GM18951 (cell line): ENCODE results near the gene KRTAP10-8.
"Not testable (repeated sequence)": the region's sequence is repeated elsewhere in the genome, so short reads cannot be mapped to it uniquely, and the experiment has no call there.

Source experiments
- POLR2A ChIP-seq: IDR thresholded peaks from 4 replicates; pipeline ENCODE4 v1.6.1; 2011; ENCODE audit warnings: mild to moderate bottlenecking; ENCODE audit not compliant: insufficient read length, insufficient read depth; ENCODE audit errors: extremely low read depth
- in situ Hi-C: fragments of 300-500 bp; cut with MboI; formaldehyde crosslinking; loops from one replicate; pipeline ENCODE4 v1.12.0; 2022; ENCODE audit warnings: low sequenced_read_pairs, mixed read lengths, inconsistent platforms; ENCODE audit not compliant: unreplicated experiment

Gene KRTAP10-8

GRCh38 chr21:44628707-44629391 is 17.0 kb downstream of the KRTAP10-8 start:
- in situ Hi-C loops = no loop called here
- no peak for TF ChIP-seq POLR2A

GRCh38 chr21:44630440-44630839 is 18.6 kb downstream of the KRTAP10-8 start:
- in situ Hi-C loops = no loop called here
- TF ChIP-seq POLR2A = no peak

- in situ Hi-C loops = no loop called here
- TF ChIP-seq POLR2A = no peak
Measured at GRCh38 chr21:44632067-44632466, 20.2 kb downstream of the KRTAP10-8 start.

- no peak for TF ChIP-seq POLR2A
- in situ Hi-C loops = no loop called here
Measured at GRCh38 chr21:44636209-44637017, 24.5 kb downstream of the KRTAP10-8 start.

- in situ Hi-C loops = no loop called here
- no peak for TF ChIP-seq POLR2A
Measured at GRCh38 chr21:44637018-44637850, 25.4 kb downstream of the KRTAP10-8 start, which contains the start of gene KRTAP10-10. Gene KRTAP10-10, plus strand, starts transcription at chr21:44637356. Its CDS starts 62 bp downstream, at chr21:44637418.

- in situ Hi-C loops = not testable (repeated sequence)
Measured at GRCh38 chr21:44637851-44638348, 26.0 kb downstream of the KRTAP10-8 start.

GRCh38 chr21:44638506-44639330 is 26.8 kb downstream of the KRTAP10-8 start:
- in situ Hi-C loops = not testable (repeated sequence)

GRCh38 chr21:44639331-44639655 is 27.4 kb downstream of the KRTAP10-8 start:
- no peak for TF ChIP-seq POLR2A
- in situ Hi-C loops = no loop called here

GRCh38 chr21:44640761-44641160 is 28.9 kb downstream of the KRTAP10-8 start:
- TF ChIP-seq POLR2A = no peak
- in situ Hi-C loops = no loop called here

- in situ Hi-C loops = no loop called here
- TF ChIP-seq POLR2A = no peak
Measured at GRCh38 chr21:44643741-44644310, 31.9 kb downstream of the KRTAP10-8 start.

- in situ Hi-C loops = no loop called here
- no peak for TF ChIP-seq POLR2A
Measured at GRCh38 chr21:44644878-44645277, 33.0 kb downstream of the KRTAP10-8 start.

GRCh38 chr21:44646366-44647221 is 34.7 kb downstream of the KRTAP10-8 start, which contains the start of gene KRTAP10-11:
Gene KRTAP10-11, plus strand, starts transcription at chr21:44646414. Its CDS starts 45 bp downstream, at chr21:44646459.
- in situ Hi-C loops = not testable (repeated sequence)
